Spleen (tissue), 11 donors: ENCODE measurements around the gene MSANTD1. TPM values are rescaled to one million over a fixed set of nuclear protein-coding genes. Genes with fewer than 3 reads are reported as not detected.

Experiments used
- DNase-seq: peaks from one replicate; pipeline ENCODE4 v3.0.0-alpha.2; 2020
- H3K27ac ChIP-seq, 8 donors: fragments of 200-600 bp; sonication (generic) in 7 of 8; 1 replicate in 4 of 8; 2 replicates in 4 of 8; pipeline versions ENCODE4 v1.5.0 to v1.8.0; 2016 to 2021; ENCODE audit warnings: inconsistent platforms in 4 of 8, mild to moderate bottlenecking in 4 of 8, moderate library complexity in 1 of 8
- H3K27me3 ChIP-seq, 7 donors: fragments of 200-600 bp; sonication (generic) in 6 of 7; replicated peaks in 1 of 7; 1 replicate in 4 of 7; 2 replicates in 3 of 7; pipeline versions ENCODE4 v1.5.0 to v1.8.0; 2016 to 2021; ENCODE audit warnings: inconsistent platforms in 3 of 7, mild to moderate bottlenecking in 1 of 7
- H3K36me3 ChIP-seq, 6 donors: fragments of 200-600 bp; sonication (generic) in 5 of 6; 1 replicate in 4 of 6; 2 replicates in 2 of 6; pipeline versions ENCODE4 v1.5.0 to v1.8.0; 2016 to 2021; ENCODE audit warnings: inconsistent platforms in 2 of 6
- H3K4me1 ChIP-seq, 6 donors: fragments of 200-600 bp; sonication (generic) in 5 of 6; 1 replicate in 3 of 6; 2 replicates in 3 of 6; pipeline versions ENCODE4 v1.5.0 to v1.8.0; 2016 to 2021; ENCODE audit warnings: inconsistent platforms in 3 of 6
- H3K4me3 ChIP-seq, 8 donors: fragments of 200-600 bp; sonication (generic) in 7 of 8; 1 replicate in 4 of 8; 2 replicates in 4 of 8; pipeline versions ENCODE4 v1.5.0 to v1.8.0; 2016 to 2021; ENCODE audit warnings: inconsistent platforms in 4 of 8, mild to moderate bottlenecking in 4 of 8, moderate library complexity in 2 of 8
- H3K9me3 ChIP-seq, 8 donors: fragments of 200-600 bp; sonication (generic) in 7 of 8; 1 replicate in 4 of 8; 2 replicates in 4 of 8; pipeline versions ENCODE4 v1.5.0 to v1.8.0; 2016 to 2021; ENCODE audit warnings: inconsistent platforms in 4 of 8
- POLR2A ChIP-seq, 3 donors: fragments of 450-650 bp; IDR thresholded peaks; one replicate each; pipeline ENCODE4 v1.5.1; 2017; ENCODE audit warnings: antibody characterized with exemption in 3 of 3, mild to moderate bottlenecking in 1 of 3
- POLR2AphosphoS5 ChIP-seq, 3 donors: sonication (generic); formaldehyde crosslinking; IDR thresholded peaks; one replicate each; pipeline ENCODE4 v1.5.1; 2017; ENCODE audit warnings: antibody characterized with exemption in 3 of 3
- whole genome bisulfite sequencing, 5 donors: extraction: QIAGEN DNeasy Blood & Tissue Kit in 3 of 5; methylation state at CpG; one replicate each; pipeline versions ENCODE4 v1.1.5 to v1.1.7; 2013 to 2018; 5-methylcytosine and 5-hydroxymethylcytosine counted together
- intact Hi-C: fragments of 100-400 bp; cut with DNase I; formaldehyde crosslinking; loops from one replicate; pipeline ENCODE4 v1.15.0; 2023; ENCODE audit warnings: low total_unique reads
- polyA plus RNA-seq, 3 donors: library from polyadenylated mRNA; stranded (reverse); fragments of 200-250 nt; gene quantifications; one replicate each; pipeline ENCODE4 v1.2.1, GENCODE V29; 2013
- total RNA-seq, 7 donors: library from RNA; depleted of rRNA in 3 of 7; stranded (reverse); fragments of >200 nt in 3 of 7; fragmentation: NEBNext Ultra II Directional in 4 of 7; extraction: Animal tissue kit (Norgen Biotek cat#: 25700) in 4 of 7; gene quantifications; one replicate each; pipeline versions ENCODE4 v1.1.0 to v1.2.1, GENCODE V29; 2016 to 2021
- TF ChIP-seq, protein P1 (sequence below), 11 experiments: fragments of 200-600 bp in 7 of 11; fragments of 450-650 bp in 4 of 11; sonication (generic) in 4 of 11; IDR thresholded peaks in 8 of 11; conservative IDR thresholded peaks in 3 of 11; 1 replicate in 7 of 11; 2 replicates in 4 of 11; pipeline versions ENCODE4 v1.4.0 to v1.8.0; 2016 to 2021; ENCODE audit warnings: antibody characterized with exemption in 11 of 11, inconsistent platforms in 4 of 11, mild to moderate bottlenecking in 1 of 11
- donor health status: healthy with polysubstance abuse.
- donor health status: DM: no; HTN: no; CAD: no; lungs with moderate emphysema.
- donor health status: DM: no; HTN: no; CAD: no.
- donor health status: Bipolar disorder and iron deficiency.
- donor health status: healthy.
- donor health status: DM: no; HTN: no; CAD: no.
- donor health status: DM: yes; HTN: yes; CAD: no.

MSANTD1 gene
- total and polyA plus RNA-seq, 10 donors = 0.41 to 2.8 (median 1.8) TPM

GRCh38 chr4:3271131-3271530, 22.2 kb downstream of the MSANTD1 start:
- no peak for DNase-seq
- TF ChIP-seq POLR2AphosphoS5 (IDR thresholded peaks at IDR 0.05) (no peak), POLR2A (IDR thresholded peaks at IDR 0.05) (no peak)
- TF ChIP-seq, protein P1, sequence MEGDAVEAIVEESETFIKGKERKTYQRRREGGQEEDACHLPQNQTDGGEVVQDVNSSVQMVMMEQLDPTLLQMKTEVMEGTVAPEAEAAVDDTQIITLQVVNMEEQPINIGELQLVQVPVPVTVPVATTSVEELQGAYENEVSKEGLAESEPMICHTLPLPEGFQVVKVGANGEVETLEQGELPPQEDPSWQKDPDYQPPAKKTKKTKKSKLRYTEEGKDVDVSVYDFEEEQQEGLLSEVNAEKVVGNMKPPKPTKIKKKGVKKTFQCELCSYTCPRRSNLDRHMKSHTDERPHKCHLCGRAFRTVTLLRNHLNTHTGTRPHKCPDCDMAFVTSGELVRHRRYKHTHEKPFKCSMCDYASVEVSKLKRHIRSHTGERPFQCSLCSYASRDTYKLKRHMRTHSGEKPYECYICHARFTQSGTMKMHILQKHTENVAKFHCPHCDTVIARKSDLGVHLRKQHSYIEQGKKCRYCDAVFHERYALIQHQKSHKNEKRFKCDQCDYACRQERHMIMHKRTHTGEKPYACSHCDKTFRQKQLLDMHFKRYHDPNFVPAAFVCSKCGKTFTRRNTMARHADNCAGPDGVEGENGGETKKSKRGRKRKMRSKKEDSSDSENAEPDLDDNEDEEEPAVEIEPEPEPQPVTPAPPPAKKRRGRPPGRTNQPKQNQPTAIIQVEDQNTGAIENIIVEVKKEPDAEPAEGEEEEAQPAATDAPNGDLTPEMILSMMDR (IDR thresholded peaks at IDR 0.05 in 8 of 11, conservative IDR thresholded peaks at IDR 0.05 in 3 of 11) = no peak
- Histone ChIP-seq H3K27ac (no peak overlapping the region), H3K4me1 (no peaks in the 10 kb centered on the region), H3K36me3 (no peaks in the 10 kb centered on the region), H3K9me3 (peaks cover 0 to 11% (median 7%) of the 10 kb centered on the region in 8 donors), H3K4me3 (no peak overlapping the region), H3K27me3 (no peaks in the 10 kb centered on the region)
- 82 to 96% (median 89%) methylated on average over 14 of the region's 14 CpGs for WGBS, 5 donors
- intact Hi-C loops = no loop called here

- no peak overlapping the region for H3K4me3 ChIP-seq
- 77 to 89% (median 85%) methylated on average over 9 of the region's 9 CpGs for WGBS, 5 donors
- H3K4me1 ChIP-seq = no peaks in the 10 kb centered on the region
- H3K27ac ChIP-seq = no peak overlapping the region
- intact Hi-C loops = no loop called here
- DNase-seq = no peak
- peaks cover 0 to 23% (median 7%) of the 10 kb centered on the region in 8 donors for H3K9me3 ChIP-seq
- no peaks in the 10 kb centered on the region for H3K36me3 ChIP-seq
- TF ChIP-seq POLR2AphosphoS5 (IDR thresholded peaks at IDR 0.05) = no peak
- TF ChIP-seq, protein P1 (IDR thresholded peaks at IDR 0.05 in 8 of 11, conservative IDR thresholded peaks at IDR 0.05 in 3 of 11) = no peak
- TF ChIP-seq POLR2A (IDR thresholded peaks at IDR 0.05) = no peak
- H3K27me3 ChIP-seq = no peaks in the 10 kb centered on the region
These were observed 28.0 kb downstream of the MSANTD1 start for GRCh38 chr4:3276986-3277385.

DNA sequence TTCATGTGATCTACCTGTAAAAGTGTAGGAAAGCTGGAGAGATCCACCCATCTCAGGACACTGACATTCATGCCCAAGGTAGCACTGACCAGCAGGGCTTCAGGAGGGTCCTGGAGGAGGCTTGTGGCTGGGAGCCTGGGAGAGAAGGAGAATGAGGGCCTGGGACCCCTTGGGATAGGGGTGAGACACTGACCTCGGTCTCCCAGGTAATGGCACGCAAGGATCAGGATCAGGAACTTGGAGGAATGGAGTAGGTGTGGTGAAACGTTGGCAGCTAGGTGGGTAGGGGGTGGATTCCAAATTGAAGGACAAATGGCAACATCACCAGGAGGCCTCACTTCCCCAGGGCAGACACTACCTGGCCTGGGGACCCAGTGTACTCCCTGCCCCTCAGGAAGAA, 31.5 kb downstream of the MSANTD1 start:
- no peak for TF ChIP-seq POLR2AphosphoS5 (IDR thresholded peaks at IDR 0.05)
- TF ChIP-seq, protein P1 (IDR thresholded peaks at IDR 0.05 in 8 of 11, conservative IDR thresholded peaks at IDR 0.05 in 3 of 11) = no peak
- no peak for TF ChIP-seq POLR2A (IDR thresholded peaks at IDR 0.05)
- H3K27ac ChIP-seq = no peak overlapping the region
- intact Hi-C loops = loop anchor here (10.0 kb wide), 1 partner anchor 76 kb away; no protein-coding TSS in a partner anchor
- no peak overlapping the region for H3K4me3 ChIP-seq
- H3K4me1 ChIP-seq = peaks cover 0 to 6% (median 2%) of the 10 kb centered on the region in 6 donors
- H3K9me3 ChIP-seq = peaks cover 0 to 15% (median 0%) of the 10 kb centered on the region in 8 donors
- no peak for DNase-seq
- no peaks in the 10 kb centered on the region for H3K36me3 ChIP-seq
- 80 to 88% (median 86%) methylated on average over 3 of the region's 3 CpGs for WGBS, 5 donors
- H3K27me3 ChIP-seq = peaks cover 0 to 25% (median 0%) of the 10 kb centered on the region in 7 donors

- no peak for TF ChIP-seq POLR2AphosphoS5 (IDR thresholded peaks at IDR 0.05)
- TF ChIP-seq, protein P1 (IDR thresholded peaks at IDR 0.05 in 8 of 11, conservative IDR thresholded peaks at IDR 0.05 in 3 of 11) = no peak
- TF ChIP-seq POLR2A (IDR thresholded peaks at IDR 0.05) = no peak
- intact Hi-C loops = loop anchor here (10.0 kb wide), 1 partner anchor 79 kb away; no protein-coding TSS in a partner anchor
These were observed 34.5 kb downstream of the MSANTD1 start for GRCh38 chr4:3283483-3283882.

More at GRCh38 chr4:3283483-3283882, 34.5 kb downstream of the MSANTD1 start:
- peaks cover 0 to 48% (median 0%) of the 10 kb centered on the region in 7 donors for H3K27me3 ChIP-seq
- H3K4me1 ChIP-seq = peaks cover 9 to 26% (median 20%) of the 10 kb centered on the region in 6 donors
- no peaks in the 10 kb centered on the region for H3K36me3 ChIP-seq
- peaks cover 0 to 15% (median 0%) of the 10 kb centered on the region in 8 donors for H3K9me3 ChIP-seq
- no peak for DNase-seq
- no peak overlapping the region for H3K4me3 ChIP-seq
- H3K27ac ChIP-seq = no peak overlapping the region
- WGBS, 5 donors = 76 to 91% (median 86%) methylated on average over 6 of the region's 6 CpGs
